Stimulated activated CD4-positive, alpha-beta T cell treated with anti-CD3 and anti-CD28 coated beads, Interleukin-12 subunit alpha, Interleukin-12 subunit beta, amount 100 ng/mL, for 24 hours (primary cell): Measurements from ENCODE around the gene FGF4.

ENCODE experiments used
- DNase-seq, 2 experiments: peaks; one replicate each; pipeline ENCODE4 v3.0.0-alpha.2; 2020; ENCODE audit warnings: low read depth in 2 of 2

FGF4 gene

GRCh38 chr11:69775163-69775755 lies at the start of gene FGF4:
Gene FGF4 (minus strand): TSS chr11:69775341. CDS start chr11:69775084, 257 bp downstream.
- DNase-seq, result no peak

- no peak for DNase-seq
These were observed 48.6 kb upstream of the FGF4 start for GRCh38 chr11:69823641-69824265.

GRCh38 chr11:69822676-69823494 lies 47.7 kb upstream of the FGF4 start:
- no peak for DNase-seq

GRCh38 chr11:69821511-69822040 lies 46.4 kb upstream of the FGF4 start:
- DNase-seq, result no peak

- DNase-seq, result no peak
These were observed 45.3 kb upstream of the FGF4 start for GRCh38 chr11:69820441-69820840.

- DNase-seq, result no peak
These were observed 44.5 kb upstream of the FGF4 start for GRCh38 chr11:69819541-69820070.

GRCh38 chr11:69818603-69819441 lies 43.7 kb upstream of the FGF4 start, which contains the start of gene FGF3:
Gene FGF3 (minus strand): TSS chr11:69819416. CDS start chr11:69818933, 483 bp downstream.
- no peak for DNase-seq

- DNase-seq, result no peak
These were observed 43.1 kb upstream of the FGF4 start for GRCh38 chr11:69818231-69818602.

- DNase-seq, result no peak
These were observed 42.4 kb upstream of the FGF4 start for GRCh38 chr11:69817265-69818230.

GRCh38 chr11:69816671-69817070 lies 41.5 kb upstream of the FGF4 start:
- DNase-seq, result no peak

- DNase-seq, result no peak
These were observed 40.8 kb upstream of the FGF4 start for GRCh38 chr11:69815973-69816372.

- no peak for DNase-seq
These were observed 39.8 kb upstream of the FGF4 start for GRCh38 chr11:69814902-69815301.

GRCh38 chr11:69814411-69814810 lies 39.3 kb upstream of the FGF4 start:
- no peak for DNase-seq

GRCh38 chr11:69813839-69814238 lies 38.7 kb upstream of the FGF4 start:
- DNase-seq, result no peak

- DNase-seq, result no peak
These were observed 37.8 kb upstream of the FGF4 start for GRCh38 chr11:69812946-69813345.

GRCh38 chr11:69812256-69812655 lies 37.1 kb upstream of the FGF4 start:
- no peak for DNase-seq

GRCh38 chr11:69811431-69811830 lies 36.3 kb upstream of the FGF4 start:
- no peak for DNase-seq

GRCh38 chr11:69810289-69811118 lies 35.4 kb upstream of the FGF4 start:
- DNase-seq, result no peak

- DNase-seq, result no peak
These were observed 33.5 kb upstream of the FGF4 start for GRCh38 chr11:69808667-69809086.
